ENCODE results near the gene KCNJ4. TPM values are rescaled to one million over a fixed set of nuclear protein-coding genes. Genes with fewer than 3 reads are reported as not detected.
"Not testable (repeated sequence)": the region's sequence is repeated elsewhere in the genome, so short reads cannot be mapped to it uniquely, and the experiment has no call there.

The KCNJ4 gene
- polyA plus RNA-seq, 4 donors, result 0.06 to 2.1 TPM; not detected in 2

- H3K36me3 ChIP-seq (ENCODE audit: control insufficient read depth in 3 of 3, insufficient read depth in 2 of 3, low read depth in 1 of 3, low read length in 3 of 3), result peaks cover 28 to 36% (median 31%) of the 10 kb centered on the region in 3 donors
- no peak for FAIRE-seq
These were observed 26.3 kb upstream of the KCNJ4 start for GRCh38 chr22:38481162-38481870.

GRCh38 chr22:38479096-38479837, 24.3 kb upstream of the KCNJ4 start:
- H3K9me3 ChIP-seq (ENCODE audit: control insufficient read depth in 2 of 2, insufficient read depth in 1 of 2, low read depth in 1 of 2, low read length in 1 of 2), result no peaks in the 10 kb centered on the region
- FAIRE-seq (no peak), DNase-seq (no peak)
- 79 to 84% (median 83%) methylated on average over 7 of the region's 7 CpGs for WGBS, 3 donors
- H3K27me3 ChIP-seq (ENCODE audit: control insufficient read depth in 3 of 3, insufficient read depth in 3 of 3, low read length in 3 of 3), result no peaks in the 10 kb centered on the region
- H3K4me1 ChIP-seq (ENCODE audit: control insufficient read depth in 3 of 3, insufficient read depth in 2 of 3, low read depth in 1 of 3, low read length in 2 of 3), result peaks cover 0 to 7% (median 0%) of the 10 kb centered on the region in 3 donors
- H3K4me3 ChIP-seq (ENCODE audit: low read depth in 1 of 3, low read length in 3 of 3), result no peak overlapping the region
- peak overlapping the region in 1 of 3 donors; percentile 22 for H3K27ac ChIP-seq (ENCODE audit: low read depth in 1 of 3, low read length in 2 of 3)
- peaks cover 17 to 30% (median 19%) of the 10 kb centered on the region in 3 donors for H3K36me3 ChIP-seq (ENCODE audit: control insufficient read depth in 3 of 3, insufficient read depth in 2 of 3, low read depth in 1 of 3, low read length in 3 of 3)

More at GRCh38 chr22:38481162-38481870, 26.3 kb upstream of the KCNJ4 start:
- Histone ChIP-seq H3K4me1 (ENCODE audit: control insufficient read depth in 3 of 3, insufficient read depth in 2 of 3, low read depth in 1 of 3, low read length in 2 of 3) (peaks cover 0 to 7% (median 0%) of the 10 kb centered on the region in 3 donors), H3K27me3 (ENCODE audit: control insufficient read depth in 3 of 3, insufficient read depth in 3 of 3, low read length in 3 of 3) (no peaks in the 10 kb centered on the region), H3K27ac (ENCODE audit: low read depth in 1 of 3, low read length in 2 of 3) (no peak overlapping the region), H3K9me3 (ENCODE audit: control insufficient read depth in 2 of 2, insufficient read depth in 1 of 2, low read depth in 1 of 2, low read length in 1 of 2) (no peaks in the 10 kb centered on the region), H3K4me3 (ENCODE audit: low read depth in 1 of 3, low read length in 3 of 3) (no peak overlapping the region)
- WGBS, 3 donors, result 90 to 95% (median 93%) methylated on average over 3 of the region's 3 CpGs
- DNase-seq, result no peak

- 25 to 67% (median 45%) methylated on average over 1 of the region's 1 CpG for WGBS, 3 donors
- DNase-seq (peak in 1 of 2 donors; percentile 56), FAIRE-seq (no peak)
- Histone ChIP-seq H3K4me3 (ENCODE audit: low read depth in 1 of 3, low read length in 3 of 3) (no peak overlapping the region), H3K27me3 (ENCODE audit: control insufficient read depth in 3 of 3, insufficient read depth in 3 of 3, low read length in 3 of 3) (no peaks in the 10 kb centered on the region), H3K9me3 (ENCODE audit: control insufficient read depth in 2 of 2, insufficient read depth in 1 of 2, low read depth in 1 of 2, low read length in 1 of 2) (no peaks in the 10 kb centered on the region), H3K27ac (ENCODE audit: low read depth in 1 of 3, low read length in 2 of 3) (peak overlapping the region in 1 of 3 donors; percentile 10), H3K36me3 (ENCODE audit: control insufficient read depth in 3 of 3, insufficient read depth in 2 of 3, low read depth in 1 of 3, low read length in 3 of 3) (peaks cover 3 to 31% (median 8%) of the 10 kb centered on the region in 3 donors), H3K4me1 (ENCODE audit: control insufficient read depth in 3 of 3, insufficient read depth in 2 of 3, low read depth in 1 of 3, low read length in 2 of 3) (peaks cover 0 to 7% (median 0%) of the 10 kb centered on the region in 3 donors)
These were observed 22.6 kb upstream of the KCNJ4 start for GRCh38 chr22:38477585-38477984.

GRCh38 chr22:38474003-38474607, 19.1 kb upstream of the KCNJ4 start:
- Histone ChIP-seq H3K27me3 (ENCODE audit: control insufficient read depth in 3 of 3, insufficient read depth in 3 of 3, low read length in 3 of 3) (no peaks in the 10 kb centered on the region), H3K36me3 (ENCODE audit: control insufficient read depth in 3 of 3, insufficient read depth in 2 of 3, low read depth in 1 of 3, low read length in 3 of 3) (peaks cover 0 to 21% (median 0%) of the 10 kb centered on the region in 3 donors), H3K4me3 (ENCODE audit: low read depth in 1 of 3, low read length in 3 of 3) (no peak overlapping the region), H3K4me1 (ENCODE audit: control insufficient read depth in 3 of 3, insufficient read depth in 2 of 3, low read depth in 1 of 3, low read length in 2 of 3) (peaks cover 0 to 7% (median 0%) of the 10 kb centered on the region in 3 donors), H3K9me3 (ENCODE audit: control insufficient read depth in 2 of 2, insufficient read depth in 1 of 2, low read depth in 1 of 2, low read length in 1 of 2) (no peaks in the 10 kb centered on the region), H3K27ac (ENCODE audit: low read depth in 1 of 3, low read length in 2 of 3) (no peak overlapping the region)
- DNase-seq, result no peak
- FAIRE-seq, result no peak
- WGBS, 3 donors, result 74 to 82% (median 78%) methylated on average over 10 of the region's 10 CpGs

- peaks cover 0 to 12% (median 0%) of the 10 kb centered on the region in 3 donors for H3K27me3 ChIP-seq (ENCODE audit: control insufficient read depth in 3 of 3, insufficient read depth in 3 of 3, low read length in 3 of 3)
- H3K27ac ChIP-seq (ENCODE audit: low read depth in 1 of 3, low read length in 2 of 3), result no peak overlapping the region
- H3K4me1 ChIP-seq (ENCODE audit: control insufficient read depth in 3 of 3, insufficient read depth in 2 of 3, low read depth in 1 of 3, low read length in 2 of 3), result peaks cover 0 to 15% (median 0%) of the 10 kb centered on the region in 3 donors
- no peak overlapping the region for H3K4me3 ChIP-seq (ENCODE audit: low read depth in 1 of 3, low read length in 3 of 3)
- DNase-seq (no peak), FAIRE-seq (no peak)
- WGBS, 3 donors, result 88 to 90% (median 89%) methylated on average over 11 of the region's 11 CpGs
- no peaks in the 10 kb centered on the region for H3K9me3 ChIP-seq (ENCODE audit: control insufficient read depth in 2 of 2, insufficient read depth in 1 of 2, low read depth in 1 of 2, low read length in 1 of 2)
- peaks cover 0 to 19% (median 0%) of the 10 kb centered on the region in 3 donors for H3K36me3 ChIP-seq (ENCODE audit: control insufficient read depth in 3 of 3, insufficient read depth in 2 of 3, low read depth in 1 of 3, low read length in 3 of 3)
These were observed 16.2 kb upstream of the KCNJ4 start for GRCh38 chr22:38471237-38471636.

- H3K9me3 ChIP-seq (ENCODE audit: control insufficient read depth in 2 of 2, insufficient read depth in 1 of 2, low read depth in 1 of 2, low read length in 1 of 2); H3K4me3 ChIP-seq (ENCODE audit: low read depth in 1 of 3, low read length in 3 of 3); FAIRE-seq; DNase-seq; H3K27ac ChIP-seq (ENCODE audit: low read depth in 1 of 3, low read length in 2 of 3): not testable (repeated sequence)
- H3K36me3 ChIP-seq (ENCODE audit: control insufficient read depth in 3 of 3, insufficient read depth in 2 of 3, low read depth in 1 of 3, low read length in 3 of 3), result peaks cover 0 to 17% (median 0%) of the 10 kb centered on the region in 3 donors
- peaks cover 0 to 15% (median 0%) of the 10 kb centered on the region in 3 donors for H3K4me1 ChIP-seq (ENCODE audit: control insufficient read depth in 3 of 3, insufficient read depth in 2 of 3, low read depth in 1 of 3, low read length in 2 of 3)
- peaks cover 0 to 12% (median 0%) of the 10 kb centered on the region in 3 donors for H3K27me3 ChIP-seq (ENCODE audit: control insufficient read depth in 3 of 3, insufficient read depth in 3 of 3, low read length in 3 of 3)
- 91 to 93% (median 93%) methylated on average over 10 of the region's 10 CpGs for WGBS, 3 donors
These were observed 15.2 kb upstream of the KCNJ4 start for GRCh38 chr22:38470179-38470578.

- 91 to 95% (median 95%) methylated on average over 6 of the region's 6 CpGs for WGBS, 3 donors
- Histone ChIP-seq H3K36me3 (ENCODE audit: control insufficient read depth in 3 of 3, insufficient read depth in 2 of 3, low read depth in 1 of 3, low read length in 3 of 3) (peaks cover 0 to 14% (median 0%) of the 10 kb centered on the region in 3 donors), H3K9me3 (ENCODE audit: control insufficient read depth in 2 of 2, insufficient read depth in 1 of 2, low read depth in 1 of 2, low read length in 1 of 2) (no peaks in the 10 kb centered on the region), H3K27me3 (ENCODE audit: control insufficient read depth in 3 of 3, insufficient read depth in 3 of 3, low read length in 3 of 3) (peaks cover 0 to 12% (median 0%) of the 10 kb centered on the region in 3 donors), H3K27ac (ENCODE audit: low read depth in 1 of 3, low read length in 2 of 3) (no peak overlapping the region), H3K4me3 (ENCODE audit: low read depth in 1 of 3, low read length in 3 of 3) (no peak overlapping the region), H3K4me1 (ENCODE audit: control insufficient read depth in 3 of 3, insufficient read depth in 2 of 3, low read depth in 1 of 3, low read length in 2 of 3) (peaks cover 0 to 15% (median 0%) of the 10 kb centered on the region in 3 donors)
- DNase-seq, result no peak
- no peak for FAIRE-seq
These were observed 14.3 kb upstream of the KCNJ4 start for GRCh38 chr22:38469306-38469781.

Data from small intestine (tissue), 7 donors.